ENCODE results near the gene ARL8A.

ARL8A gene

GRCh38 chr1:202131956-202132821 lies 12.3 kb downstream of the ARL8A start:
- Histone ChIP-seq H3K9me2 (replicated peaks; ENCODE audit: insufficient read depth, low read length) (no peaks in the 10 kb centered on the region), H3K79me2 (ENCODE audit: low read length) (no peaks in the 10 kb centered on the region), H3K4me3 (ENCODE audit: low read length) (no peak overlapping the region), H4K20me1 (ENCODE audit: insufficient read depth, low read length) (0 out of 2 replicates have a peak, but pooled peaks cover 5% of the 10 kb centered on the region), H3F3A (ENCODE audit: insufficient read depth, low read length) (peaks cover 5% of the 10 kb centered on the region; the same call in 1 of the 2 replicates), H3K9ac (ENCODE audit: low read length) (no peak overlapping the region), H3K9me3 (replicated peaks; ENCODE audit: insufficient read depth, low read length) (no peaks in the 10 kb centered on the region), H3K4me1 (ENCODE audit: low read length) (no peaks in the 10 kb centered on the region), H3K27me3 (replicated peaks; ENCODE audit: insufficient read depth, low read length) (no peaks in the 10 kb centered on the region), H3K4me2 (ENCODE audit: low read depth, low read length) (no peak overlapping the region), H2AFZ (ENCODE audit: low read length) (no peak overlapping the region), H3K27ac (ENCODE audit: low read length) (no peak overlapping the region), H3K36me3 (replicated peaks; ENCODE audit: insufficient read depth, low read length) (no peaks in the 10 kb centered on the region)
- no peak for TF ChIP-seq EZH2 (optimal IDR thresholded peaks at IDR 0.05; ENCODE audit: low read depth, low read length)
- TF ChIP-seq, protein P1, sequence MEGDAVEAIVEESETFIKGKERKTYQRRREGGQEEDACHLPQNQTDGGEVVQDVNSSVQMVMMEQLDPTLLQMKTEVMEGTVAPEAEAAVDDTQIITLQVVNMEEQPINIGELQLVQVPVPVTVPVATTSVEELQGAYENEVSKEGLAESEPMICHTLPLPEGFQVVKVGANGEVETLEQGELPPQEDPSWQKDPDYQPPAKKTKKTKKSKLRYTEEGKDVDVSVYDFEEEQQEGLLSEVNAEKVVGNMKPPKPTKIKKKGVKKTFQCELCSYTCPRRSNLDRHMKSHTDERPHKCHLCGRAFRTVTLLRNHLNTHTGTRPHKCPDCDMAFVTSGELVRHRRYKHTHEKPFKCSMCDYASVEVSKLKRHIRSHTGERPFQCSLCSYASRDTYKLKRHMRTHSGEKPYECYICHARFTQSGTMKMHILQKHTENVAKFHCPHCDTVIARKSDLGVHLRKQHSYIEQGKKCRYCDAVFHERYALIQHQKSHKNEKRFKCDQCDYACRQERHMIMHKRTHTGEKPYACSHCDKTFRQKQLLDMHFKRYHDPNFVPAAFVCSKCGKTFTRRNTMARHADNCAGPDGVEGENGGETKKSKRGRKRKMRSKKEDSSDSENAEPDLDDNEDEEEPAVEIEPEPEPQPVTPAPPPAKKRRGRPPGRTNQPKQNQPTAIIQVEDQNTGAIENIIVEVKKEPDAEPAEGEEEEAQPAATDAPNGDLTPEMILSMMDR (IDR thresholded peaks at IDR 0.05; ENCODE audit: low read length), result no peak
- TF ChIP-seq EZH2phosphoT487 (IDR thresholded peaks at IDR 0.05; ENCODE audit: low read length), result no peak
- DNase-seq, result peak; percentile 4

DNA sequence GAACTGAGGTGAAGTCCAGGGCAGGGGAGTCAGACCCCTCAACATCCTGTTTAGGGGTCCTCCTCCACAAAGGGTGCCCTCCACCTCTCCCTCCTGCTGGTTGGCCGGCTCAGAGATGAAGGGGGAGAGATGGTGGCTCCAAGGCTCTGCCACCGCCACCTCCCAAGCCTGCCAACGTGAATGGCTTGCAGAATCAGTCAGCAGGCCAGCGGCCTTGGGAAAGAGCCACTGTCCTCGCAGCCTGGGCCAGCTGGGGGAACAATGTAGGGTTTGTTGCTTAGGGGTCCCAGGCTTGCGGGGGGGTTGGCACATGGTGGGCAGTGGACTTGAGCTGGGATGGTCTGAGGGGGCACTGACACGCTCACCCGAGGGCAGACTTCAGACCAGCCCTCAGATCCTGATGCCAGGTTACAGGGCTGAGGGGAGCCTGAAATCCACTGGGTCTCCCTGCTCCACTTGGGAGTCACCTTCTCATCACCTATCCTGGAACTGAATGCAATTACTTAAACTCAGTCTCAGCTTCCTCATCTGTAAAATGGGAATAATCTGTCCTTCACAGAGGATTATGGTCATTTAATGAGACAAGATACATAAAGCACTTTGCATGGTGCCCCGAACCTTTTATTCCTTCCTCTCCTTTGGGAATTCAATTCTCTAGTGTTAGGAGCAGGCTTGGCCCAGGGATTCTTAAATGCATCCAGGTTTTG lies 13.6 kb downstream of the ARL8A start:
- H3K9me2 ChIP-seq (replicated peaks; ENCODE audit: insufficient read depth, low read length), result no peaks in the 10 kb centered on the region
- H3K27ac ChIP-seq (ENCODE audit: low read length), result no peak overlapping the region
- no peaks in the 10 kb centered on the region for H3K9me3 ChIP-seq (replicated peaks; ENCODE audit: insufficient read depth, low read length)
- DNase-seq, result no peak
- H3K36me3 ChIP-seq (replicated peaks; ENCODE audit: insufficient read depth, low read length), result no peaks in the 10 kb centered on the region
- no peak overlapping the region for H3K9ac ChIP-seq (ENCODE audit: low read length)
- 0 out of 2 replicates have a peak, but pooled peaks cover 5% of the 10 kb centered on the region for H4K20me1 ChIP-seq (ENCODE audit: insufficient read depth, low read length)
- H3K79me2 ChIP-seq (ENCODE audit: low read length), result no peaks in the 10 kb centered on the region
- H3K4me2 ChIP-seq (ENCODE audit: low read depth, low read length), result no peak overlapping the region
- peaks cover 4% of the 10 kb centered on the region; the same call in 1 of the 2 replicates for H3F3A ChIP-seq (ENCODE audit: insufficient read depth, low read length)
- TF ChIP-seq EZH2 (optimal IDR thresholded peaks at IDR 0.05; ENCODE audit: low read depth, low read length) (no peak), EZH2phosphoT487 (IDR thresholded peaks at IDR 0.05; ENCODE audit: low read length) (no peak)
- TF ChIP-seq, protein P1 (IDR thresholded peaks at IDR 0.05; ENCODE audit: low read length), result no peak
- H3K27me3 ChIP-seq (replicated peaks; ENCODE audit: insufficient read depth, low read length), result no peaks in the 10 kb centered on the region
- H2AFZ ChIP-seq (ENCODE audit: low read length), result no peak overlapping the region
- no peaks in the 10 kb centered on the region for H3K4me1 ChIP-seq (ENCODE audit: low read length)
- no peak overlapping the region for H3K4me3 ChIP-seq (ENCODE audit: low read length)

DNA sequence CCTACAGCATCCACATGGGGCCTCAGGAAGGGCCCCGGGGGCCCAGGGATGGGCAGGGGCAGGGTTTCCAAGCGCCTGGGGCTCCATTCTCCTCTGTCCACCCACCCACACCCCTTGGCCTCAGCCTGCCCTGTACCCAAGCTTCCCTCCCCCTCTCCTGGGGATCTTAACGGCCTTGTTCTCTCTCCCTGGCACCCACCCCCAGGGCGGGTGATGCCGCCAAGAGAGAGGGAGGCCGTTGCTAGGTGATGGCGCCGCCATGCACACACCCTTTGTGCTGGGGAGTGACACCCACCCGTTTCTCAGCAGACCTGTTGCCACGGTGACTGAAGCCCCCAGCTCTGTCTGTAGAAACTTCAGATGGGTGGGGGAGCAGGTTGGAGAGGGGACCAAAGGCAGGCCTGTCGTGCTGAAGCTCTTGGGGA lies 14.2 kb downstream of the ARL8A start:
- Histone ChIP-seq H3K9me2 (replicated peaks; ENCODE audit: insufficient read depth, low read length) (no peaks in the 10 kb centered on the region), H3K36me3 (replicated peaks; ENCODE audit: insufficient read depth, low read length) (no peaks in the 10 kb centered on the region), H2AFZ (ENCODE audit: low read length) (no peak overlapping the region), H3K27me3 (replicated peaks; ENCODE audit: insufficient read depth, low read length) (peaks cover 1% of the 10 kb centered on the region), H3K9ac (ENCODE audit: low read length) (no peak overlapping the region), H3K4me3 (ENCODE audit: low read length) (no peak overlapping the region), H3F3A (ENCODE audit: insufficient read depth, low read length) (no peaks in the 10 kb centered on the region), H3K9me3 (replicated peaks; ENCODE audit: insufficient read depth, low read length) (no peaks in the 10 kb centered on the region), H3K4me1 (ENCODE audit: low read length) (no peaks in the 10 kb centered on the region), H3K4me2 (ENCODE audit: low read depth, low read length) (no peak overlapping the region), H4K20me1 (ENCODE audit: insufficient read depth, low read length) (no peaks in the 10 kb centered on the region), H3K27ac (ENCODE audit: low read length) (no peak overlapping the region), H3K79me2 (ENCODE audit: low read length) (no peaks in the 10 kb centered on the region)
- TF ChIP-seq EZH2phosphoT487 (IDR thresholded peaks at IDR 0.05; ENCODE audit: low read length) (no peak), EZH2 (optimal IDR thresholded peaks at IDR 0.05; ENCODE audit: low read depth, low read length) (no peak)
- TF ChIP-seq, protein P1 (IDR thresholded peaks at IDR 0.05; ENCODE audit: low read length), result no peak
- peak; percentile 4 for DNase-seq
